HG03520 (cell line): ENCODE measurements around the gene TRAF3IP3.

Experiments used
- ATAC-seq: cut with Tn5 transposase; IDR thresholded peaks from one replicate; pipeline ENCODE4 v1.9.1; 2021; ENCODE audit warnings: mild to moderate bottlenecking, moderate library complexity; ENCODE audit not compliant: unreplicated experiment

Gene TRAF3IP3

GRCh38 chr1:209823143-209824041 lies 67.5 kb downstream of the TRAF3IP3 start:
- ATAC-seq, result no peak

- ATAC-seq, result no peak
Measured at GRCh38 chr1:209825591-209826434, 70.0 kb downstream of the TRAF3IP3 start.

GRCh38 chr1:209827384-209828262 lies 71.8 kb downstream of the TRAF3IP3 start, which contains the start of gene UTP25:
Gene UTP25 (plus strand): TSS chr1:209827972. CDS start chr1:209828064, 92 bp downstream.
- peak; percentile 91 for ATAC-seq

- ATAC-seq, result no peak
Measured at GRCh38 chr1:209829716-209830115, 73.9 kb downstream of the TRAF3IP3 start.

GRCh38 chr1:209830722-209831121 lies 74.9 kb downstream of the TRAF3IP3 start:
- ATAC-seq, result no peak

- no peak for ATAC-seq
Measured at GRCh38 chr1:209831615-209832014, 75.8 kb downstream of the TRAF3IP3 start.
